HG03342 (cell line): ENCODE measurements around the gene ZSWIM7.
"Not testable (repeated sequence)": the region's sequence is repeated elsewhere in the genome, so short reads cannot be mapped to it uniquely, and the experiment has no call there.

Experiments used
- ATAC-seq: cut with Tn5 transposase; IDR thresholded peaks from one replicate; pipeline ENCODE4 v1.9.1; 2021; ENCODE audit warnings: mild to moderate bottlenecking, moderate library complexity; ENCODE audit not compliant: unreplicated experiment

ZSWIM7 gene

GRCh38 chr17:15999974-16000827 is 697 bp upstream of the ZSWIM7 start:
- peak; percentile 30 for ATAC-seq

DNA sequence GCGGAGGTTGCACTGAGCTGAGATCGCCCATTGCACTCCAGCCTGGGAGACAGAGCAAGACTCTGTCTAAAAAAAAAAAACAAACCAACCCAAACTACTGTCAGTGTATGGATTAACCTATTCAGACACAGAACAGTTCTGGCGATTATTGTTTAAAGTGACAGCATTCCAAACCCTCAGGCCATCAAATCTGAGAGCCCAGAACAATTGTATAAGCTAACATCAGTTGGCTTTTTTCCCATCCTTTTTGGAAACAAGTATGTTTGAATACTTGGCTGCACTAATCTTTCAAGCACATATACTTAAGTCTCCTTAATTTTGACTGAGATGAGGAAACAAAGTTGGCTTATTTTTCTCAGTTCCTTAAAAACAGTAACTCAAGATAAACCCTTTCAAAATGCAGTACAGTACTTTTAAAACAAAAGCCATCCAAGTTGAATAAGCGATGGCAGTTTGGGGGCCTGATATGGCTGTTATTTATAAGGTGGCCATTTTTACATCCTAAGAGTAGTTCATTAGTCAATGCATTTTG is 1.4 kb downstream of the ZSWIM7 start:
- no peak for ATAC-seq

GRCh38 chr17:15996322-15996721 is 3.2 kb downstream of the ZSWIM7 start:
- no peak for ATAC-seq

- ATAC-seq = peak; percentile 13
Measured at GRCh38 chr17:15981646-15982580, 17.6 kb downstream of the ZSWIM7 start.

GRCh38 chr17:15981208-15981607 is 18.3 kb downstream of the ZSWIM7 start:
- peak; percentile 86 for ATAC-seq

- ATAC-seq = not testable (repeated sequence)
Measured at GRCh38 chr17:15979013-15979412, 20.5 kb downstream of the ZSWIM7 start.

GRCh38 chr17:15978606-15979005 is 20.9 kb downstream of the ZSWIM7 start:
- no peak for ATAC-seq

GRCh38 chr17:15977894-15978293 is 21.6 kb downstream of the ZSWIM7 start:
- ATAC-seq = no peak

DNA sequence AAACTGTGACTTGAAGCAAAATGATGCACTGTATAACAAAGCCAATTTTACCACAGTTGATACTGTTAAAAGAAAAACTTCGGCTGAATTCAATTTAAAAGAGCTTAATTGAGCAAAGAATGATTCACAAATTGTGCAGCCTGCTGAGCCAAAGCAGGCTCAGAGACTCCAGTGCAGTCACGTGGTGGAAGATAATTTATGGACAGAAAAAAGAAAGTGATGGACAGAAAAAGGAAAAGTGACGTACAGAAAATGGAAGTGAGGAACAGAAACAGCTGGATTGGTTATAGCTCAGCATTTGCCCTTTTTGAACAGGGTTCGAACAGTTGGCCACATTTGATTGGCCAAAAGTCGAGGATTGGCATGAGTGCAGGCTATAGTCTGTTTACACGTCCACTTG is 25.7 kb downstream of the ZSWIM7 start:
- no peak for ATAC-seq

- ATAC-seq = no peak
Measured at GRCh38 chr17:15973016-15973415, 26.5 kb downstream of the ZSWIM7 start.

- ATAC-seq = no peak
Measured at GRCh38 chr17:15972497-15972951, 27.0 kb downstream of the ZSWIM7 start.

- no peak for ATAC-seq
Measured at GRCh38 chr17:15971882-15972281, 27.6 kb downstream of the ZSWIM7 start.

GRCh38 chr17:15971098-15971678 is 28.3 kb downstream of the ZSWIM7 start:
- ATAC-seq = no peak

- ATAC-seq = no peak
Measured at GRCh38 chr17:15970500-15970899, 29.0 kb downstream of the ZSWIM7 start.

- ATAC-seq = no peak
Measured at GRCh38 chr17:15969463-15969862, 30.0 kb downstream of the ZSWIM7 start.

DNA sequence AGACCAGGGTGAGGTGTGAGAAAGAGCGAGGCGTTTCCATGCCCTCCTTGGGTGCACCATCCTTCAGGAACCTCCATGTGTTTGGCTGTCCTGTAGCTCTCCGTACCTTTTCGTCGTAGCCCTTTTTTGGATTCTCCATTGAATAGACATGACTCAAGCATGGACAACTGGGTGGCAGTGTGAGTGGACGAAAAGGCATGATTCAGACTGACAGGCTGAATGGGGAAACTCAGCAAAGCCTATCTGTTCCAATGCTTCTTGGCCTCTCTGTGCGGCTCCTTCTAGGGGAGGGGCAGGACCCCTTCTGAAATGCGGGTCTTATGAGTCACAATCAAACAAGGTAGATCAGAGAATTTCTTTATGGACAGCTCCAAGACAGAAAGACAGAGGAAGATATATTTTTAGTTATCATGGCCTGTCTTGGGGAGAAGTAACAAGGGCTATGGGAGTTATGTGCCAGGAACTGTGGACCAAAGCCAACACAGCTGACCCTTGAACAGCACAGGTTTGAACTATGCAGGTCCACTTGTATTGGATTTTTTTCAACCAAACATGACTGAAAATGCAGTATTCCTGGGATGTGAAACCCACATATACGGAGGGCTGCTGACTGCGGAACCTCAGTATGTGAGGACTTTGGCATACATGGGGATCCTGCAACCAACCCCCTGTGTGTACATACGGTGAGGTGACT is 31.7 kb downstream of the ZSWIM7 start:
- ATAC-seq = no peak

DNA sequence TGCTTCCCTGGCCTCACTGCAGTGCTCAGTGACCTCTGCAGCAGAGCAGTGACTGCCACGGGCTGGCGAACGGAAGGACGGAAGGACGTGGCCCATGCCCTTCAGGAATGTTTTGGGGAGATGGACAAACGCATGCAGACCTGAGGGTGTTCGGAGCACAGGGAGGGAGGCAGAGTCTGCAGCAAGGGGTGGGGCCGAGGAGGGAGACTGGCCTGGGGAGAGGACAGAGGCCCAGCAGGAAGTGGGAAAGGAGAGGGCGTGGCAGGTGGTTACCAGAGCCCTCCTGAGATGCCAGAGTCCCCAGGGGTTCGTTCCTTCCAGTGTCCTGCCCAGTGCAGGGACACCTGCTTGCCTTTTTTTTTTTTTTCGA is 32.6 kb downstream of the ZSWIM7 start:
- no peak for ATAC-seq

- ATAC-seq = no peak
Measured at GRCh38 chr17:15966183-15966878, 33.2 kb downstream of the ZSWIM7 start.

DNA sequence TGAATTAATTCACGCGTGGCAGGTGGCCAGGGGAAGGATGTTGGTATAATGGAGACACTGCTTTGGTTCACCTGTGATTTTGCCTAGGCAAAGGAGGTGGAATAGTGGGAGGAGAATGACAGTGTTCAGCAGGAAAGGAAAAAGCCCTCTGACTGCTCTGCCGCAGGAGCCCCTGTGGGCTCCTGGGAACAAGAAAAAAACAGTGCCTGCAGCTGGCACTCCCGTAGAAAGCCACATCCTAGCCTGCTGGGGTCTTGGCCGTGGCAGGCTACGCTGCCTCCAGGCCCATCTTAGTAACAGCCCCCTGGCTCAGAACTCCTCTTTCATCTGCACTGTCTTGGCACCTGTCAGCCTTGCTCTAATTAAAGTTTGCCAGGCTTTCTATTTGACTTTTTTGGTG is 34.0 kb downstream of the ZSWIM7 start:
- ATAC-seq = no peak

DNA sequence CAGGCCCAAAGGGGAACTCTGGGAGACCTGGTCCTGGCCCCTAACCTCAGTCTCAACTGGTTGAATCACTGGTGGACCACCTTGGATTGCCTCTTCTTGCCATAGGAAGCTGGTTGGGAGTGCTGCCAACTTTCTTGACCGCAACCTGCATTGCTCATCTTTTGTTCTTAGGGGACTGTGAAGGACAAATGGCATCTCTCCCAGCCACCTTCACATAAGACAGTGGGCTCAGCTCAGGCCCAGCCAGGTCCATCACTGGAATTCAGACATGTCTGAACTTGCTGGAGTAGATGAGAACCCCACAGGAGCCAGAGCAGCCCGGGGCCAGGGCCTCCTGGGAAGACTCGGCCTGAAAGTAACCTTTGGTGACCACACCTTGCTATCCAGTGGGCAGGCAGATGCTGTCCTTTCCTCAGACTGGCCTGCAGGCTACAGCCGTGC is 35.8 kb downstream of the ZSWIM7 start:
- no peak for ATAC-seq
